Measurements from ENCODE around the gene RBMY1J.
"Not testable (repeated sequence)": the region's sequence is repeated elsewhere in the genome, so short reads cannot be mapped to it uniquely, and the experiment has no call there.

RBMY1J gene

GRCh38 chrY:22403110-22403509 is at the start of gene RBMY1J:
Gene RBMY1J, plus strand, starts transcription at chrY:22403410. Its CDS starts 2,038 bp downstream, at chrY:22405448.
- not testable (repeated sequence) for DNase-seq (ENCODE audit: low read depth in 2 of 3, low spot score in 2 of 3)

DNA sequence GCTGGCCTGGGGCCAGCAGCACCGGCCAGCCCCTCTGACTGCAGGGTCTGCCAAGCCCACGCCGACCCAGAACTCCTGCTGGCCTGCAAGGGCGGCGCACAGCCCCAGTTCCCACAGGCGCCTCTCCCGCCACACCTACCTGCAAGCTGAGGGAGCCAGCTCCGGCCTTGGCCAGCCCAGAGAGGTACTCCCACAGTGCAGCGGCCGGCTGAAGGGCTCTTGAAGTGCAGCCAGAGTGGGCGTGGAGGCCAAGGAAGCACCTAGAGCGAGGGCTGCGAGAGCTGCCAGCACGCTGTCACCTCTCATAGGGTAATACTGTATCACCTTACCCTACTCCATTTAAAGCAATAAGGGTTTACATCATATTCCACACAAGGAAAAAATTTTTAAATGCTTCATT is 35.8 kb upstream of the RBMY1J start:
- no peak for DNase-seq (ENCODE audit: low read depth in 2 of 3, low spot score in 2 of 3)

- no peak for DNase-seq (ENCODE audit: low read depth in 2 of 3, low spot score in 2 of 3)
These were observed 32.6 kb upstream of the RBMY1J start for GRCh38 chrY:22370623-22371022.

DNA sequence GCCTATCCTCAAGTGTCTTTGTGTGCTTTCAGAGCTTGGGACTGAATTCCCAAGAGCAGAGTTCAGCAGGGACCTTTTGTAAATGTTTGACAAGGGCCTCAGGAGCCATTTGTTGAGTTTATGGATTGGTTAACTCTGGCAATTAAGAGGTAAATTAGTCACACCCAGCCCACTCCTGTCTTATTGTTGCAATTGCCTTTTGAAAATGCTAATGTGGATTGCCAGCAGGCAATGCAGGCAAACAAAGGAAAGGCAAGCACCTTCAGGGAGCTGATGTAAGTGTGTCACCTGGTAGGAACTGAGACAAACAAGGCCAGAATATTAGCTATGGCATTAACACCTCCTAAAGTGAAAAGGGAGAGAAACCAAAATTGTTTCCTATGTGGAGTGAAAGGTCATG is 29.7 kb upstream of the RBMY1J start:
- no peak for DNase-seq (ENCODE audit: low read depth in 2 of 3, low spot score in 2 of 3)

DNA sequence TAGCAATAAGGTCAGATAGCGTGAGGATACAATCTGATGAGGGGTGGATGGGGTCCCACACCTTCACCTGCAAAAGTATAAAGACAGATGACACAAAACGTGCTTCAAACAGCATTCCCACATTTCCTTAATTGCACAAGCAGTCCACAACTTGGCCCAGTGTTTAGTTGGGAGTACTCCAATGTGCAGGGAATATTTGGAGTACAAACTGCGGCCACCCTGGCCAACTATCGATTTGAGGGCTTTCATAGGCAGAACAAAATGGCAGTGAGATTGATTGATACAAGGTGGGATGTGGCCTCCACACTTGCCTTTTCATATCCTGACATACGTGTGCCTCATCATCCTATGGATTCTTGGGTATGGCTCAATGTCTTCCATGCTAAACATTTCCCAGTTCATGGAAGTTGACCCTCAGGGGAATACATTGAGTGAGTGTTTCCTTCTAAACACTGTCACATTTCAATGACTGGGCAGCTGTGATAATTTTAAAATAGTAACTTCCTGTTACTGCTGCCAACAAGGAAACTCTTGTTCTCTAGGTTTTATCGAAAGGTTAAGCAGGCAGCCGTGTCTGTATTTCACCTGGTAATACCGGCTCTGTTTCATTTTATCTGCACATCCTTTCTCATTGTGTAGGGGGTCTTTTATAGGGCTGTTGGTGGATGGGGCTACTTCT is 41.6 kb downstream of the RBMY1J start:
- DNase-seq (ENCODE audit: low read depth in 2 of 3, low spot score in 2 of 3): not testable (repeated sequence)

DNA sequence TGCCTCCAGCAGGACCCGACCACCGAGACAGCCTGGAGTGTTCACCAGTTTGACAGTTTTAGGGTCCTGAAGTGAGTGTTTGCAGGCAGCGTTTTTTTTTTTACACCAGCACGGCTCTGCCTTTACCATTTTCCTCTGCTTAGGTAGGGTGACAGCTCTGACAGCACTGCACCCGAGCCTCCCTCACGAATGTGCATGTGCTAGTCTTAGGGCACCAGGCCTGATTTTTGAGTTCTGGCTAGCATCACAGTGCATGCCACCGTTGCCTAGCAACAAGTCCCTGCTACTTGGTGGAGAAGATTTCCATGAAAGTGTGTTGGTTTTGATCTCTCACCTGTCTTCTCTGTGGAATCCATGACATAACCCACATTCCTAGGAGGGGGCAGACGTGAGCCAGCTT is 52.3 kb downstream of the RBMY1J start:
- DNase-seq (ENCODE audit: low read depth in 2 of 3, low spot score in 2 of 3): not testable (repeated sequence)

DNA sequence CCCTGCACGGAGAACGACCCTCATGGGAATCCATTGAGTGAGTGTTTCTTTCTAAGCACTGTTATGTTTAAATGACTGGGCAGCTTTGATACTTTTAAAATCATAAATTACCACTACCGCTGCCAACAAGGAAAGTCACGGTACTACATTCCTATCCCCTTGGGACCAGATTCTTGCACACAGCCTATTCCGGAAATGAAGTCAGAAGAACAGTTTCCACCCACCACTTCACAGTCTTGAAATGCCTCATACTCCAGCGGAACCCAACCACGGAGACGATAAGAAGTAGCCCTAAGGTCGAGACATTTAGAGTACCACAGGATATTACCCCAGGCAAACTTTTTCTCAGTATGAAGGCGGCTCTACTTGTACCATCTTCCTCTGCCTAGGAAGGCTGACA is 58.8 kb downstream of the RBMY1J start:
- not testable (repeated sequence) for DNase-seq (ENCODE audit: low read depth in 2 of 3, low spot score in 2 of 3)

Data from activated CD8-positive, alpha-beta memory T cell treated with anti-CD3 and anti-CD28 coated beads for 48 hours (primary cell).